Activated T-cell treated with anti-CD3 and anti-CD28 coated beads, Interleukin-2, amount 50 U/mL, for 24 hours (primary cell): ENCODE results near the gene RECK.
"Not testable (repeated sequence)": the region's sequence is repeated elsewhere in the genome, so short reads cannot be mapped to it uniquely, and the experiment has no call there.

ENCODE experiments used
- DNase-seq: peaks from one replicate; pipeline ENCODE4 v3.0.0-alpha.2; 2020
- H3K27ac Mint-ChIP-seq: 2 replicates; pipeline ENCODE4 v1.8.0; 2020; ENCODE audit warnings: mild to moderate bottlenecking, mixed read lengths
- H3K27me3 Mint-ChIP-seq: 2 replicates; pipeline ENCODE4 v1.8.0; 2020; ENCODE audit warnings: mixed read lengths
- H3K36me3 Mint-ChIP-seq: 2 replicates; pipeline ENCODE4 v1.8.0; 2020; ENCODE audit warnings: low read depth, mixed read lengths
- H3K4me1 Mint-ChIP-seq: 2 replicates; pipeline ENCODE4 v1.8.0; 2020; ENCODE audit warnings: low read depth, mixed read lengths
- H3K4me3 Mint-ChIP-seq: 2 replicates; pipeline ENCODE4 v1.8.0; 2020; ENCODE audit warnings: mild to moderate bottlenecking, moderate library complexity, mixed read lengths
- H3K9me3 Mint-ChIP-seq: 2 replicates; pipeline ENCODE4 v1.8.0; 2020; ENCODE audit warnings: mixed read lengths

Gene RECK

GRCh38 chr9:36074870-36075532 is 38.3 kb downstream of the RECK start:
- Mint-ChIP-seq H3K27me3 (no peaks in the 10 kb centered on the region), H3K4me3 (no peak overlapping the region), H3K9me3 (no peaks in the 10 kb centered on the region), H3K27ac (no peak overlapping the region), H3K36me3 (no peaks in the 10 kb centered on the region), H3K4me1 (no peaks in the 10 kb centered on the region)
- DNase-seq = no peak

DNA sequence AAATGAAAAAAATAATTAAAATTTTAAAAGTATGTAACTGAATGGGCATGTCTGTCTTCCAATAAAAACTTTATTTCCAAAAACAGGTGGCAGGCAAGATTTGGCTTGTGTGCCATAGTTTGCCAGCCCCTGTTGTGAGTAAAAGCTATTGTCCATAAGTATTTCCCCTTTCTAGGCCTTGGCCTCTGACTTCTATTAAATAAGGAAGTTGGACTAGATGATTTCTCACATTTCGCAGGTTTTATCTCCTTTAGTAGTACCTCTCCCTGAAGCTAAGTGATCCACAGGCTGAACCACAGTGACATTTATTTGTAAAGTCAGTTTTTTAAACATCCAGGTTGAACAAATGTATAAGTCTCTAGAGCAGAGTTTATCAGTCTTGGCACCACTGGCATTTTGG is 41.3 kb downstream of the RECK start:
- Mint-ChIP-seq H3K27me3 (no peaks in the 10 kb centered on the region), H3K36me3 (peaks cover 2% of the 10 kb centered on the region), H3K9me3 (no peaks in the 10 kb centered on the region), H3K27ac (no peak overlapping the region), H3K4me3 (no peak overlapping the region), H3K4me1 (no peaks in the 10 kb centered on the region)
- no peak for DNase-seq

- H3K27me3 Mint-ChIP-seq = no peaks in the 10 kb centered on the region
- no peaks in the 10 kb centered on the region for H3K4me1 Mint-ChIP-seq
- H3K9me3 Mint-ChIP-seq = no peaks in the 10 kb centered on the region
- H3K4me3 Mint-ChIP-seq = no peak overlapping the region
- no peak overlapping the region for H3K27ac Mint-ChIP-seq
- H3K36me3 Mint-ChIP-seq = peaks cover 9% of the 10 kb centered on the region
- no peak for DNase-seq
These were observed 43.8 kb downstream of the RECK start for GRCh38 chr9:36080519-36080918.

GRCh38 chr9:36082931-36083330 is 46.2 kb downstream of the RECK start:
- Mint-ChIP-seq H3K27me3 (no peaks in the 10 kb centered on the region), H3K4me3 (no peak overlapping the region), H3K4me1 (no peaks in the 10 kb centered on the region), H3K9me3 (peaks cover 5% of the 10 kb centered on the region), H3K27ac (no peak overlapping the region), H3K36me3 (peaks cover 26% of the 10 kb centered on the region)
- DNase-seq = no peak

DNA sequence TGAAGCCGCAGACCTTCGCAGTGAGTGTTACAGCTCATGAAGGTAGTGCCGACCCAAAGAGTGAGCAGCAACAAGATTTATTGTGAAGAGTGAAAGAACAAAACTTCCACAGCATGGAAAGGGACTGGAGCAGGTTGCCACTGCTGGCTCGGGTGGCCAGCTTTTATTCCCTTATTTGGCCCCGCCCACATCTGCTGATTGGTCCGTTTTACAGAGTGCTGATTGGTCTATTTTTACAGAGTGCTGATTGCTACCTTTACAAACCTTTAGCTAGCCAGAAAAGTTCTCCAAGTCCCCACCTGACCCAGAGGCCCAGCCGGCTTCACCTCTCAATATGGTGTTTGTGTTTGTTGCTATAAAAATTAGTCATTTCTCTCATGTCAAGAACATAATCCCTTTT is 49.7 kb downstream of the RECK start:
- Mint-ChIP-seq H3K27ac (no peak overlapping the region), H3K4me3 (no peak overlapping the region), H3K36me3 (peaks cover 26% of the 10 kb centered on the region), H3K9me3 (peaks cover 5% of the 10 kb centered on the region), H3K4me1 (peaks cover 2% of the 10 kb centered on the region), H3K27me3 (no peaks in the 10 kb centered on the region)
- no peak for DNase-seq

GRCh38 chr9:36087054-36087453 is 50.3 kb downstream of the RECK start:
- H3K27ac Mint-ChIP-seq, DNase-seq, H3K4me3 Mint-ChIP-seq, H3K4me1 Mint-ChIP-seq, H3K27me3 Mint-ChIP-seq, H3K9me3 Mint-ChIP-seq: not testable (repeated sequence)
- peaks cover 29% of the 10 kb centered on the region for H3K36me3 Mint-ChIP-seq

GRCh38 chr9:36088020-36088419 is 51.3 kb downstream of the RECK start:
- no peaks in the 10 kb centered on the region for H3K27me3 Mint-ChIP-seq
- no peak for DNase-seq
- H3K27ac Mint-ChIP-seq = no peak overlapping the region
- peaks cover 14% of the 10 kb centered on the region for H3K4me1 Mint-ChIP-seq
- H3K4me3 Mint-ChIP-seq = no peak overlapping the region
- peaks cover 7% of the 10 kb centered on the region for H3K9me3 Mint-ChIP-seq
- H3K36me3 Mint-ChIP-seq = peaks cover 27% of the 10 kb centered on the region

- H3K4me1 Mint-ChIP-seq = peaks cover 16% of the 10 kb centered on the region
- H3K27me3 Mint-ChIP-seq = no peaks in the 10 kb centered on the region
- H3K4me3 Mint-ChIP-seq = no peak overlapping the region
- peaks cover 16% of the 10 kb centered on the region for H3K36me3 Mint-ChIP-seq
- peaks cover 7% of the 10 kb centered on the region for H3K9me3 Mint-ChIP-seq
- no peak for DNase-seq
- no peak overlapping the region for H3K27ac Mint-ChIP-seq
These were observed 54.6 kb downstream of the RECK start for GRCh38 chr9:36091026-36091953.

DNA sequence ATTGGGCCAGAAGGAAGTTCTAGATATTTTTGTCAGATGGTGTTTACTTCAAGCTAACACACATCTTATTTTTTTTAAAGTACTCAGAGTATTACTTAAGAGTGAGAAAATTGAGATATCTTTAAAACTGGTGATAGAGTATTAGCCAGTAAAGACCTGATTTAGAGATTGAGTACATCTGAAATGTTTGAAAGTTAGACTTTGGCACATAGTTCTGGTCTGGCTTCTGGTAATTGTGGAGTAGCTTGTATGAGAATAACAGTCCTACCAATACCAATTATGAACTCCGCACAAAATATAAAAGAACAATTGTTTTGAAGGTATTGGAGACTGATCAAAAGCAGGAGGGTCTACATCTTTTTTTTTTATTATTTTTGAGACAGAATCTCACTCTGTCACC is 55.3 kb downstream of the RECK start:
- Mint-ChIP-seq H3K27ac (no peak overlapping the region), H3K4me1 (peaks cover 16% of the 10 kb centered on the region), H3K36me3 (peaks cover 9% of the 10 kb centered on the region), H3K4me3 (no peak overlapping the region), H3K9me3 (peaks cover 4% of the 10 kb centered on the region), H3K27me3 (no peaks in the 10 kb centered on the region)
- no peak for DNase-seq

- Mint-ChIP-seq H3K4me1 (peaks cover 16% of the 10 kb centered on the region), H3K27me3 (no peaks in the 10 kb centered on the region), H3K9me3 (peaks cover 2% of the 10 kb centered on the region), H3K27ac (peak overlapping the region; percentile 73), H3K4me3 (no peak overlapping the region), H3K36me3 (peaks cover 3% of the 10 kb centered on the region)
- DNase-seq = peak; percentile 49
These were observed 55.9 kb downstream of the RECK start for GRCh38 chr9:36092509-36093215.

DNA sequence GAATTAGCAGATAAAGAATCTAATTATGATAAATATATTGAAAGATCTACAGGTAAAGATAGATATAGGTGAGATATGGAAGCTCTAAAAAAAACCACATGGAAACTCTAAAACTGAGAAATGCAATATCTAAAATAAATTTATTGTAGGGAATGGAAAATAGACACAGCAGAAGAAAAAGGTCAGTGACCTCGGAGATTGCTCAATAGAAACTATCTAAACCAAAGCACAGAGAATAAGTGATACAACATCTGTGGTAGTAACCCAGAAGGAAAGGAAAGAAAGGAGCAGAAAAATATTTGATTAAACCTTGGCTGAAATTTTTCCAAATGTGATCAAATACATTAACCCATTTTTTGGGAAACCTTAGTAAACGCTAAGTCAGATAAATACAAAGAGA is 56.7 kb downstream of the RECK start:
- H3K4me1 Mint-ChIP-seq = peaks cover 16% of the 10 kb centered on the region
- no peak for DNase-seq
- H3K27me3 Mint-ChIP-seq = no peaks in the 10 kb centered on the region
- H3K9me3 Mint-ChIP-seq = peaks cover 2% of the 10 kb centered on the region
- peaks cover 3% of the 10 kb centered on the region for H3K36me3 Mint-ChIP-seq
- no peak overlapping the region for H3K4me3 Mint-ChIP-seq
- H3K27ac Mint-ChIP-seq = no peak overlapping the region

GRCh38 chr9:36099718-36100117 is 63.0 kb downstream of the RECK start:
- Mint-ChIP-seq H3K4me3 (no peak overlapping the region), H3K36me3 (no peaks in the 10 kb centered on the region), H3K27ac (no peak overlapping the region), H3K9me3 (no peaks in the 10 kb centered on the region), H3K27me3 (no peaks in the 10 kb centered on the region), H3K4me1 (peaks cover 8% of the 10 kb centered on the region)
- DNase-seq = no peak

DNA sequence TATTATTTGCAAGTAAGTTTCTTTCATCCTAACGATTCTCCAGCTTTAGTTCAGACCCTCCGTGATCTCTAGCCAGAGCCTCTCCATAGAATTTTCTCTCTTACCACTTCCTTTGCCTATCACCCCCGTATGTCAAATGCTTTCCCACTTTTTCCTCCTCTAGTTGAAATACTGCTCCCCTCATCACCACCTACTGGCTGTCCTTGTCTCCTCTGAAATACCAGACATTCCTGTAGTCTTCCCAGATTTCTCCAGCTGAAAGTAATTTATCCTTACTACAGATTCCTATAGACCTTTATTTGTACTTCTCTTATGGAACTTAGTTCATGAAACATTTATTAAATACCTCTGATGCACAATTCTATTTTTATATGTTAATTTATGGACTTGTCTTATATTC is 63.8 kb downstream of the RECK start:
- Mint-ChIP-seq H3K27ac (no peak overlapping the region), H3K36me3 (no peaks in the 10 kb centered on the region), H3K4me1 (peaks cover 8% of the 10 kb centered on the region), H3K9me3 (no peaks in the 10 kb centered on the region), H3K27me3 (no peaks in the 10 kb centered on the region), H3K4me3 (no peak overlapping the region)
- DNase-seq = no peak

DNA sequence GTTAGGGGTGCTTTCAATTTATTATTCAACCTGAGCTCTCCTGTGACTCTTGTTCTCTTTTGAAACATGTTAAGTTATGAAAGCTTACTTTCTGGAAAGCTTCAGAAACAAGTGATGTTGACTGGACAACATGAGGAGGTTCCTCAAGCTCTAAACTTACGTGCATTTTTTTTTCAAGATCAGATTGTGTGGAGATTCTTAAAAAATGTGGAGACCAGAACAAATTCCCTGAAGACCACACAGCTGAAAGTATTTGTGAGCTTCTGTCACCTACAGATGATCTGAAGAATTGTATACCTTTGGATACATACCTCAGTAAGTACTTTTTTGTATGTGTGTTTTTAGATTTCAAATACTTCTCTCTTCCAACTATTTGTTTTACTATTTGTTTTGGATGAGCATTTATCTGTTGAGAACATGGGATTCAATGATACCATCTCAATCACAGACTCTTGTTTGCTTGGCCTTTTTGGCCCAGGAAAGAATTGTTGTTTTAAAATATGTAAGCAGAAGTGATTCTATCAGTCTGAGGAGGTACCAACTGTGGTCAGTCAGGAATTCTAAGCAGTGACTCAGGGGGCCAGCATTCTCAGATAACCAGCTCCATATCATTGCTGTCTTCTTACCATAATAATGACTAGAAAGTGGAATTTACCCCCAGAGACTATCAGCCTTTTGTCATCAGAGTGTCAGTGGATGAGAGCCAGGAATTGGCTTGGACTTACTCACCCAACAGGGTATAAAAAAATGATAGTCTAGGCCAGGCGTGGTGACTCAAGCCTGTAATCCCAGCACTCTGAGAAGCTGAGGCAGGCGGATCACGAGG is 65.4 kb downstream of the RECK start:
- Mint-ChIP-seq H3K4me1 (peaks cover 8% of the 10 kb centered on the region), H3K4me3 (no peak overlapping the region), H3K9me3 (no peaks in the 10 kb centered on the region), H3K27me3 (no peaks in the 10 kb centered on the region), H3K27ac (no peak overlapping the region), H3K36me3 (no peaks in the 10 kb centered on the region)
- DNase-seq = no peak
